H1 (cell line): ENCODE results near the gene SEMA3D. TPM values are rescaled to one million over a fixed set of nuclear protein-coding genes. Genes with fewer than 3 reads are reported as not detected.

Experiments
- CTCF ChIA-PET: fragments of 300-600 bp; sonication (Branson Sonifier 250); formaldehyde crosslinking; loops from one replicate; lab custom pipeline; 2021; ENCODE audit not compliant: partially characterized antibody; lab: Charles Lee
- POLR2A ChIA-PET: fragments of 300-600 bp; sonication (Branson Sonifier 250); formaldehyde crosslinking; loops from one replicate; lab custom pipeline; 2021; ENCODE audit warnings: inconsistent platforms; ENCODE audit not compliant: partially characterized antibody; lab: Charles Lee
- DNase-seq, 2 experiments: peaks; one replicate each; pipeline versions ENCODE4 v3.0.0 to v3.0.0-alpha.2; 2010 to 2022; ENCODE audit warnings: low spot score in 2 of 2, low read depth in 1 of 2, mixed read lengths in 1 of 2
- FAIRE-seq: peaks from 2 replicates; lab custom pipeline; 2011; peaks lifted over from hg19 to GRCh38; lab: Jason Lieb, UNC
- H2AFZ ChIP-seq: 2 replicates; pipeline ENCODE4 v1.8.1; 2012; ENCODE audit warnings: low read length, inconsistent platforms
- H2AK5ac ChIP-seq: 2 replicates; pipeline ENCODE4 v1.6.1; 2013; ENCODE audit warnings: low read depth, low read length
- H2BK120ac ChIP-seq: replicated peaks from 2 replicates; pipeline ENCODE3; 2013; ENCODE audit warnings: low read depth, low read length, inconsistent platforms
- H2BK12ac ChIP-seq: 2 replicates; pipeline ENCODE4 v1.6.1; 2013; ENCODE audit warnings: low read depth, low read length
- H2BK15ac ChIP-seq: 2 replicates; pipeline ENCODE4 v1.6.1; 2013; ENCODE audit warnings: low read length
- H2BK20ac ChIP-seq: 2 replicates; pipeline ENCODE4 v1.6.1; 2013; ENCODE audit warnings: low read length
- H2BK5ac ChIP-seq: 2 replicates; pipeline ENCODE4 v1.6.1; 2013; ENCODE audit warnings: low read depth, low read length
- H3K14ac ChIP-seq: 2 replicates; pipeline ENCODE4 v1.6.1; 2013; ENCODE audit warnings: inconsistent platforms; ENCODE audit not compliant: insufficient read length
- H3K18ac ChIP-seq: 2 replicates; pipeline ENCODE4 v1.6.1; 2013; ENCODE audit warnings: low read length; ENCODE audit errors: extremely low read depth
- H3K23ac ChIP-seq: 2 replicates; pipeline ENCODE4 v1.6.1; 2013; ENCODE audit warnings: inconsistent platforms; ENCODE audit not compliant: insufficient read length
- H3K23me2 ChIP-seq: 2 replicates; pipeline ENCODE4 v1.6.1; 2013; ENCODE audit warnings: low read depth, low read length
- H3K27ac ChIP-seq: 2 replicates; pipeline ENCODE4 v1.6.1; 2011; ENCODE audit warnings: low read depth, low read length, inconsistent platforms
- H3K27me3 ChIP-seq, 4 experiments: replicated peaks in 1 of 4; 1 replicate in 1 of 4; 2 replicates in 3 of 4; pipeline versions ENCODE4 v1.6.1 to v1.8.1; 2011 to 2013; ENCODE audit warnings: low read length in 3 of 4, mild to moderate bottlenecking in 3 of 4, inconsistent platforms in 2 of 4, mixed read lengths in 2 of 4, moderate library complexity in 1 of 4; ENCODE audit not compliant: control insufficient read depth in 3 of 4, insufficient read depth in 3 of 4; ENCODE audit errors: extremely low read depth in 1 of 4
- H3K36me3 ChIP-seq, 4 experiments: 2 replicates each; pipeline versions ENCODE4 v1.6.1 to v1.8.1; 2011 to 2013; ENCODE audit warnings: mild to moderate bottlenecking in 4 of 4, low read length in 3 of 4, moderate library complexity in 2 of 4, control low read depth in 1 of 4, inconsistent platforms in 1 of 4; ENCODE audit not compliant: insufficient read depth in 4 of 4, control insufficient read depth in 2 of 4
- H3K4ac ChIP-seq: replicated peaks from 2 replicates; pipeline ENCODE3; 2013; ENCODE audit warnings: low read length, low read depth, mixed read lengths, inconsistent platforms; ENCODE audit not compliant: insufficient read length
- H3K4me1 ChIP-seq, 4 experiments: replicated peaks in 1 of 4; 1 replicate in 1 of 4; 2 replicates in 3 of 4; pipeline versions ENCODE4 v1.6.1 to v1.8.1; 2011 to 2013; ENCODE audit warnings: low read length in 3 of 4, inconsistent platforms in 2 of 4, mixed read lengths in 1 of 4; ENCODE audit not compliant: insufficient read depth in 4 of 4, control insufficient read depth in 3 of 4
- H3K4me2 ChIP-seq, 2 experiments: 2 replicates each; pipeline versions ENCODE4 v1.6.1 to v1.8.1; 2011 to 2013; ENCODE audit warnings: low read depth in 2 of 2, low read length in 2 of 2, control low read depth in 1 of 2, inconsistent platforms in 1 of 2, mild to moderate bottlenecking in 1 of 2; ENCODE audit not compliant: insufficient read depth in 1 of 2
- H3K4me3 ChIP-seq, 4 experiments: fragments of 200-600, 300-600 bp in 1 of 4; sonication (generic), shearing (Covaris generic), sonication (Bioruptor Twin) in 1 of 4; 2 replicates each; pipeline versions ENCODE4 v1.5.1 to v1.8.1; 2011 to 2016; ENCODE audit warnings: low read length in 4 of 4, low read depth in 3 of 4, control low read depth in 2 of 4, inconsistent platforms in 2 of 4, mild to moderate bottlenecking in 2 of 4, mixed read lengths in 1 of 4, moderate library complexity in 1 of 4; ENCODE audit not compliant: insufficient read depth in 2 of 4; ENCODE audit errors: extremely low read depth in 1 of 4
- H3K56ac ChIP-seq: replicated peaks from 2 replicates; pipeline ENCODE3; 2013; ENCODE audit warnings: low read depth, mild to moderate bottlenecking, mixed read lengths, low read length, inconsistent platforms; ENCODE audit not compliant: insufficient read length
- H3K79me1 ChIP-seq: 2 replicates; pipeline ENCODE4 v1.6.1; 2013; ENCODE audit warnings: low read depth, low read length, control low read depth
- H3K79me2 ChIP-seq, 2 experiments: 2 replicates each; pipeline versions ENCODE4 v1.6.1 to v1.8.1; 2012 to 2013; ENCODE audit warnings: low read length in 2 of 2, mild to moderate bottlenecking in 2 of 2, inconsistent platforms in 1 of 2; ENCODE audit not compliant: insufficient read depth in 2 of 2, control insufficient read depth in 1 of 2
- H3K9ac ChIP-seq, 4 experiments: replicated peaks in 1 of 4; 1 replicate in 1 of 4; 2 replicates in 3 of 4; pipeline versions ENCODE4 v1.6.1 to v1.8.1; 2011 to 2013; ENCODE audit warnings: low read depth in 3 of 4, low read length in 3 of 4, control low read depth in 2 of 4, mild to moderate bottlenecking in 2 of 4, moderate library complexity in 2 of 4, inconsistent platforms in 1 of 4; ENCODE audit errors: extremely low read depth in 1 of 4
- H3K9me3 ChIP-seq, 2 experiments: 2 replicates each; pipeline versions ENCODE4 v1.6.1 to v1.8.1; 2012 to 2013; ENCODE audit warnings: mild to moderate bottlenecking in 2 of 2, moderate library complexity in 2 of 2, control low read depth in 1 of 2, inconsistent platforms in 1 of 2, low read depth in 1 of 2, low read length in 1 of 2, mixed read lengths in 1 of 2; ENCODE audit not compliant: insufficient read depth in 2 of 2
- H4K20me1 ChIP-seq, 2 experiments: replicated peaks in 1 of 2; 2 replicates each; pipeline versions ENCODE3 to v1.8.1; 2011 to 2013; ENCODE audit warnings: inconsistent platforms in 2 of 2, low read length in 2 of 2, mild to moderate bottlenecking in 1 of 2; ENCODE audit not compliant: insufficient read depth in 2 of 2, control insufficient read depth in 1 of 2
- H4K5ac ChIP-seq: 2 replicates; pipeline ENCODE4 v1.6.1; 2013; ENCODE audit warnings: low read length, low read depth, mixed read lengths, inconsistent platforms; ENCODE audit not compliant: insufficient read length
- H4K8ac ChIP-seq: 2 replicates; pipeline ENCODE4 v1.8.0; 2013; ENCODE audit warnings: mild to moderate bottlenecking, moderate library complexity, low read length, inconsistent platforms; ENCODE audit not compliant: insufficient read depth; ENCODE audit errors: extremely low read depth
- H4K91ac ChIP-seq: replicated peaks from 2 replicates; pipeline ENCODE3; 2013; ENCODE audit warnings: low read length, mixed read lengths, inconsistent platforms; ENCODE audit not compliant: insufficient read length
- CBX5 ChIP-seq: fragments of 300-800, 300-1000 bp; sonication (generic); IDR thresholded peaks from 2 replicates; pipeline ENCODE4 v1.7.1; 2016; ENCODE audit warnings: antibody characterized with exemption, low read length, low read depth
- CHD1 ChIP-seq: IDR thresholded peaks from 2 replicates; pipeline ENCODE4 v1.6.1; 2012; ENCODE audit warnings: low read depth, low read length, improper control_type of control experiment
- CREB1 ChIP-seq: IDR thresholded peaks from 2 replicates; pipeline ENCODE4 v1.6.1; 2012; ENCODE audit warnings: inconsistent platforms
- KDM5A ChIP-seq: fragments of 200-600 bp; IDR thresholded peaks from 2 replicates; pipeline ENCODE4 v1.7.1; 2012; ENCODE audit warnings: mild to moderate bottlenecking, low read length, inconsistent platforms, mixed read lengths
- POU5F1 ChIP-seq: IDR thresholded peaks from 2 replicates; pipeline ENCODE4 v1.6.1; 2011; ENCODE audit warnings: low read depth, mild to moderate bottlenecking, low read length, moderate library complexity
- WGBS, 2 experiments: shearing (Covaris generic) in 1 of 2; methylation state at CpG; one replicate each; pipeline versions ENCODE4 v1.1.6 to v1.1.7; 2013 to 2015; ENCODE audit warnings: low lambda C conversion rate in 2 of 2, mixed read lengths in 2 of 2, inconsistent platforms in 1 of 2, low coverage in 1 of 2, missing lambda C conversion rate in 1 of 2; ENCODE audit not compliant: insufficient replicate concordance in 2 of 2, insufficient coverage in 1 of 2, insufficient read length in 1 of 2; ENCODE audit errors: extremely low coverage in 1 of 2, missing lambda C conversion rate in 1 of 2; 5-methylcytosine and 5-hydroxymethylcytosine counted together
- polyA plus RNA-seq, 7 experiments: library from polyadenylated mRNA; depleted of rRNA in 3 of 7; stranded (reverse) in 5 of 7; unstranded in 2 of 7; fragments of >200 nt in 5 of 7; fragments of 200-250 nt in 2 of 7; gene quantifications; 1 replicate in 5 of 7; 2 replicates in 1 of 7; 4 replicates in 1 of 7; pipeline versions ENCODE4 v1.2.1 to v1.2.3, GENCODE V29; 2011 to 2013; ENCODE audit warnings: missing spikeins in 2 of 7, mixed read lengths in 2 of 7
- total RNA-seq: library from RNA; stranded (reverse); fragmentation: NEBNext Ultra II Directional; extraction: Animal tissue kit (Norgen Biotek cat#: 25700); gene quantifications from 2 replicates; pipeline ENCODE4 v1.2.1, GENCODE V29; 2021

Gene SEMA3D
- total and polyA plus RNA-seq, 2 of the 8 experiments (the other 6 are each of a cell fraction or from before 2014, with no cell fraction given), result 1.6 to 3.5 TPM

DNA sequence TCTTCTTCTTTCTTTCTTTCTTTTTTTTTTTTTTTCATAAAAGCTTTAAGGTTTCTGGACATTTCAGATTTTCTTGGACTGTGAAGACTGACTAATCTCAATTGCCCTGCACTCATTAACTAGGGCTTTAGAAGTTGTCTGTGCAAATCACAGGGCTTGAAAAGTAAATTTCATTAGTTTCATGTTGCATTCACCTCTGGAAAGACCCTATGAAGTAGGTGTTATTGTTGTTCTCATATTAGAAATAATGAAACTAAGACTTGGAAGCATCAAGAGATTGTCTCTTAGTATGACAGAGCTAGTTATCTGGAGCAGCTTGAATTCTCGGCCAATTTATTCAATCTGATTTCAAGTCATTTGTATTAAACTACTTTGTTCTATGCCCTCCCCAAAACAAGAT, 28.2 kb upstream of the SEMA3D start:
- Histone ChIP-seq H3K14ac (no peak overlapping the region), H4K8ac (no peak overlapping the region), H3K9me3 (no peaks in the 10 kb centered on the region), H4K20me1 (no peaks in the 10 kb centered on the region), H3K23ac (no peak overlapping the region), H2BK15ac (no peak overlapping the region), H3K9ac (no peak overlapping the region), H4K91ac (no peak overlapping the region), H3K4ac (no peak overlapping the region), H2BK5ac (no peak overlapping the region), H2AK5ac (no peak overlapping the region), H3K36me3 (no peaks in the 10 kb centered on the region), H2BK120ac (no peak overlapping the region), H3K18ac (no peak overlapping the region), H2AFZ (no peak overlapping the region), H4K5ac (no peak overlapping the region), H3K27ac (no peak overlapping the region), H2BK12ac (no peak overlapping the region), H3K4me3 (no peak overlapping the region), H3K23me2 (no peaks in the 10 kb centered on the region), H2BK20ac (no peak overlapping the region), H3K79me2 (no peaks in the 10 kb centered on the region), H3K56ac (no peak overlapping the region), H3K79me1 (no peaks in the 10 kb centered on the region), H3K4me1 (no peaks in the 10 kb centered on the region)
- no peak for FAIRE-seq
- POLR2A ChIA-PET, result no interaction called here
- WGBS, 2 experiments, result 90% methylated on average over 1 of the region's 1 CpG; no CpG with 5 or more reads in 1 of the 2 experiments
- TF ChIP-seq CBX5 (no peak), CREB1 (no peak), CHD1 (no peak), POU5F1 (no peak), KDM5A (no peak)
- TF ChIP-seq, all 59 proteins: peak for 0
- CTCF ChIA-PET, result no interaction called here
- H3K27me3 ChIP-seq, result no peaks in the 10 kb centered on the region
- DNase-seq, result no peak
- H3K4me2 ChIP-seq, result no peak overlapping the region
